ENCODE data around the gene ZC3H4.

- no peak for TF ChIP-seq CTCF (conservative IDR thresholded peaks at IDR 0.05; ENCODE audit: low read depth, low read length)
- no peak for TF ChIP-seq EZH2 (IDR thresholded peaks at IDR 0.05; ENCODE audit: borderline replicate concordance, low read depth, low read length, poor library complexity, severe bottlenecking)
Measured at GRCh38 chr19:47024502-47024901, 89.1 kb downstream of the ZC3H4 start.

Data from A673 (cell line).